Sigmoid colon (tissue), 7 donors: ENCODE data around the gene NOL9. TPM values are rescaled to one million over a fixed set of nuclear protein-coding genes. Genes with fewer than 3 reads are reported as not detected.

Experiments used
- DNase-seq: peaks from one replicate; pipeline ENCODE4 v3.0.0-alpha.2; 2019
- H3K27ac ChIP-seq, 4 donors: fragments of 200-600 bp; sonication (generic); one replicate each; pipeline ENCODE4 v1.5.1; 2016 to 2019; ENCODE audit warnings: mild to moderate bottlenecking in 1 of 4
- H3K27me3 ChIP-seq, 3 donors: fragments of 200-600 bp; sonication (generic); one replicate each; pipeline ENCODE4 v1.5.1; 2019; ENCODE audit warnings: mild to moderate bottlenecking in 1 of 3
- H3K36me3 ChIP-seq, 4 donors: fragments of 200-600 bp; sonication (generic); one replicate each; pipeline ENCODE4 v1.5.1; 2016 to 2019
- H3K4me1 ChIP-seq, 4 donors: fragments of 200-600 bp; sonication (generic); one replicate each; pipeline ENCODE4 v1.5.1; 2017 to 2019
- H3K4me3 ChIP-seq, 4 donors: fragments of 200-600 bp; sonication (generic); one replicate each; pipeline ENCODE4 v1.5.1; 2017 to 2019; ENCODE audit warnings: mild to moderate bottlenecking in 2 of 4, moderate library complexity in 1 of 4
- H3K9me3 ChIP-seq, 4 donors: fragments of 200-600 bp in 3 of 4; sonication (generic) in 3 of 4; one replicate each; pipeline versions ENCODE4 v1.5.1 to v1.6.1; 2013 to 2019
- CTCF ChIP-seq, 4 experiments: fragments of 450-650 bp in 3 of 4; fragments of 200-600 bp in 1 of 4; IDR thresholded peaks; one replicate each; pipeline ENCODE4 v1.5.1; 2016 to 2019; ENCODE audit warnings: antibody characterized with exemption in 4 of 4, mild to moderate bottlenecking in 3 of 4, moderate library complexity in 2 of 4
- EP300 ChIP-seq, 4 donors: sonication (generic); formaldehyde crosslinking; IDR thresholded peaks; one replicate each; pipeline ENCODE4 v1.6.1; 2017; ENCODE audit warnings: antibody characterized with exemption in 4 of 4
- POLR2A ChIP-seq, 2 donors: fragments of 450-650 bp; IDR thresholded peaks; one replicate each; pipeline ENCODE4 v1.6.1; 2016; ENCODE audit warnings: antibody characterized with exemption in 2 of 2, mild to moderate bottlenecking in 2 of 2, moderate library complexity in 2 of 2
- POLR2AphosphoS5 ChIP-seq, 4 donors: sonication (generic); formaldehyde crosslinking; IDR thresholded peaks; one replicate each; pipeline ENCODE4 v1.6.1; 2017; ENCODE audit warnings: antibody characterized with exemption in 4 of 4
- WGBS, 2 donors: extraction: QIAGEN DNeasy Blood & Tissue Kit; methylation state at CpG; one replicate each; pipeline ENCODE4 v1.1.7; 2013; 5-methylcytosine and 5-hydroxymethylcytosine counted together
- intact Hi-C: fragments of 100-400 bp; cut with DNase I; formaldehyde crosslinking; loops from one replicate; pipeline ENCODE4 v1.15.1; 2023
- polyA plus RNA-seq, 3 donors: library from polyadenylated mRNA; stranded (reverse); fragments of 200-250 nt; gene quantifications; one replicate each; pipeline ENCODE4 v1.2.3, GENCODE V29; 2013
- total RNA-seq, 4 donors: library from RNA; depleted of rRNA; stranded (reverse); fragments of >200 nt; gene quantifications; one replicate each; pipeline ENCODE4 v1.1.0, GENCODE V29; 2016
- donor health status: healthy with polysubstance abuse.
- donor health status: Bipolar disorder and iron deficiency.
- donor health status: healthy.

The NOL9 gene
- total and polyA plus RNA-seq, 7 donors, result 1.2 to 29.6 (median 17.3) TPM

DNA sequence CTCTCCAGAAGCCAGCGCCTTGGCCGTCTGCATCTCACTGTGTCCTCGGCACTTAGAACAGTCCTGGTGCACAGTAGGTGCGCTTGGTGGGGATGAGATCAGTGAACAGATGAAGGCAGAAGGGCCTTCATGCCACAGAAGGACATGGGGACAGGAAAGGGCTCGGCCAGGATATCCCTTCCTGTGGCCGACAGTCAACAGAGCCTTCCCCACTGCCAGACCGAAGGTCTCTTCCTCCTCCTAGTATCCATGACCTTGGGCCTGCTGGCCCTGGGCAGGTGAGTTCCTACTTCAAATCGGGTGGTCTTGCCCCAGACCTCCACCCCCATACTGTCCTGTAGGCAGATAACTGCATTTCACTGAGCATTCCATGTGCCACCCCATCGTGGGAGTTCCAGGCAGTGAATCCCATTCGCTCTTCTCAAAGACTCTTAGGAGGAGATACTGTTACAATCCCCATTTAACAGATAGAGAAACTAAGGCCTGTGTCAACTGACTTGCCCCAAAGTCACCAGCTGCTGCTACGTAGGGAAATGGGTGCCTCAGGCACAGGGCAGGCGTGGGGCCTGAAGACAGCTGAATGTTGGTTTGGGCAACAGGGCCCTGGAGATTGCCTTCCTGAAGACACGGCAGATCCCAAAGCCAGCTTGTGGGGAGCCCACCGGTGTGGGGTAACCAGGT, 66.4 kb downstream of the NOL9 start:
- intact Hi-C loops, result loop anchor here (5.0 kb wide), 1 partner anchor 159 kb away; no protein-coding TSS in a partner anchor
- H3K9me3 ChIP-seq, result no peaks in the 10 kb centered on the region
- H3K27ac ChIP-seq, result no peak overlapping the region
- TF ChIP-seq POLR2AphosphoS5 (IDR thresholded peaks at IDR 0.05), result no peak
- no peak for TF ChIP-seq EP300 (IDR thresholded peaks at IDR 0.05)
- no peak for TF ChIP-seq POLR2A (IDR thresholded peaks at IDR 0.05)
- no peak for TF ChIP-seq CTCF (IDR thresholded peaks at IDR 0.05)
- 84 to 87% methylated on average over 14 of the region's 14 CpGs for WGBS, 2 donors
- no peak overlapping the region for H3K4me3 ChIP-seq
- peaks cover 16 to 48% (median 22%) of the 10 kb centered on the region in 3 donors for H3K27me3 ChIP-seq
- H3K4me1 ChIP-seq, result peaks cover 0 to 40% (median 37%) of the 10 kb centered on the region in 4 donors
- no peak for DNase-seq
- no peaks in the 10 kb centered on the region for H3K36me3 ChIP-seq

DNA sequence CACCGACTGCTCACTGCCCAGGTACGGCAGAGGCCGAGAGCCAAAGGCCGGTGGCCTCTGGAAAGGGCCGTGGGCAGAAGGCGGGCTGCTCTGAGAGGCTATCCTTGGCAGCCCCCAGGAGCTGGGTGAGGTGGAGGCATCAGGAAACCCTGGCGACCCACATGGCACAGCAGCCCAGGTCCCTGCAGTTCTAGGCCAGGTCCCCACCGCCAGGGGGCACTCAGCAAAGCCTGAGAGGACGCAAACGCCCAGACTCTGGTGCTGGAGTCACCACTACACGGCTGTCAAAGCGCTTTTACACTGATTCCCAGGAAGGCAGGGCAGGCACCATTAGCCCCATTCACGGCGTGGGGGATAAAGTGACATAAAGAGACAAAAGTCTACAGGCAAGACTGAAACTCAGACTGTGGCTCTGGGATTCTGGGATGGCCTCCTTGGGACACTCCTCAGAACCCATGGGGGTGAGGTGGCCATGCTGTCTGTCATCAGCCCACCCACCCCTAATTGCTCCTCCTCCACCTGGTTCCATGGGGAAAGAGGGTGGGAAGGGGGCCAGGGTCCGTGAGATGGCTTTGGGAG, 67.8 kb downstream of the NOL9 start:
- H3K36me3 ChIP-seq, result no peaks in the 10 kb centered on the region
- intact Hi-C loops, result loop anchor here (5.0 kb wide), 1 partner anchor 161 kb away; no protein-coding TSS in a partner anchor
- H3K27ac ChIP-seq, result no peak overlapping the region
- TF ChIP-seq CTCF (IDR thresholded peaks at IDR 0.05) (peak; percentile 23 to 80 (median 70)), EP300 (IDR thresholded peaks at IDR 0.05) (no peak)
- H3K4me1 ChIP-seq, result peaks cover 0 to 40% (median 37%) of the 10 kb centered on the region in 4 donors
- no peak overlapping the region for H3K4me3 ChIP-seq
- peaks cover 16 to 48% (median 22%) of the 10 kb centered on the region in 3 donors for H3K27me3 ChIP-seq
- peak; percentile 85 for DNase-seq
- H3K9me3 ChIP-seq, result no peaks in the 10 kb centered on the region
- 1 to 4% methylated on average over 15 of the region's 15 CpGs for WGBS, 2 donors

- intact Hi-C loops, result loop anchor here (5.0 kb wide), 1 partner anchor 162 kb away; no protein-coding TSS in a partner anchor
- H3K27me3 ChIP-seq, result peaks cover 16 to 43% (median 22%) of the 10 kb centered on the region in 3 donors
- peak overlapping the region in 1 of 4 donors; percentile 39 for H3K27ac ChIP-seq
Measured at GRCh38 chr1:6485168-6486101, 68.9 kb downstream of the NOL9 start.

More at GRCh38 chr1:6485168-6486101, 68.9 kb downstream of the NOL9 start:
- peaks cover 0 to 32% (median 29%) of the 10 kb centered on the region in 4 donors for H3K4me1 ChIP-seq
- DNase-seq, result no peak
- 1 to 2% methylated on average over 80 of the region's 80 CpGs for WGBS, 2 donors
- H3K36me3 ChIP-seq, result no peaks in the 10 kb centered on the region
- no peaks in the 10 kb centered on the region for H3K9me3 ChIP-seq
- TF ChIP-seq POLR2AphosphoS5 (IDR thresholded peaks at IDR 0.05) (no peak), CTCF (IDR thresholded peaks at IDR 0.05) (no peak), POLR2A (IDR thresholded peaks at IDR 0.05) (no peak), EP300 (IDR thresholded peaks at IDR 0.05) (no peak)
- peak overlapping the region in 3 of 4 donors; percentile 29 to 49 (median 48) for H3K4me3 ChIP-seq
